GM21786 (cell line): Measurements from ENCODE around the gene PLEKHG5.

Experiments used
- ATAC-seq: cut with Tn5 transposase; IDR thresholded peaks from one replicate; pipeline ENCODE4 v1.9.1; 2021; ENCODE audit not compliant: unreplicated experiment

The PLEKHG5 gene

DNA sequence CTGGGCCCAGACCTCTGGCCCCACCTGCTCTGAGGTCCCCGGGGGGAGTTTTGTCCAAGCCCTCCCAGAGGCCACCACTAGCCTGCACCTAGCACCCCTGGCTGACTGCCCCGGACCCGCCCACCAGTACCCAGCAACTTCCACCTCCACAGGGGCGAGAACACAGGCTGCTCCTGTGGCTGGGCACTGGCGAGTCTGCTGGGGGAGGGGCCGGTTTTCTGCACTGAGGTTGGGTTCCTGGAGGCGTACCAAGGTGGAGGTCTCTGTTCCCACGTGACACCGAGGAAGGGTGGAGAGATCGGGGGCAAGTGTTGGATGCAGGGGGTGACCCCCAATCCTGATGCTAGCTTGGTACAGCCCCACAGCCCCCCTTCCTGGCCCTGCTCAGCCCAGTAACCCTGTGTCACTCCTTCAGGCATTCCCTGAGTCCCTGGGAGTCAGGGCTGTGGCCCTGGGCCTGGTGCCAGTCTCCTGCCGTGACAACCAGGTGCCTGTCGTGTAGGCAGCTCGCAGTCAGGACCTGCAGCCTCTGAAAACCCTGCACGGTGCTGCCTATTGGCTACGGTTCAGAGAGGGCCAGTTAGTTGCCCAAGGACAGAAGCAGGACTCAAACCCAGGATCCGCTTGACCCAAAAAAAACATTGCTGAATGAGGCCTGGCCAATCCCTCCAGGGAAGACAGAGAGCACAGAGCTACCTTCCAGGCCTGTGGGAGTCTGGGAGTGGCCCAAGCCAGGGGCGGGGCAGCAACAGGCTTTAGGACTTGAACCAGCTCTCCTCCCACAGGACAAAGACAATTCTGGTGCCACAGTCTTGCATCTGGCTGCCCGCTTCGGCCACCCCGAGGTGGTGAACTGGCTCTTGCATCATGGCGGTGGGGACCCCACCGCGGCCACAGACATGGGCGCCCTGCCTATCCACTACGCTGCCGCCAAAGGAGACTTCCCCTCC is 63.8 kb downstream of the PLEKHG5 start:
- no peak for ATAC-seq

DNA sequence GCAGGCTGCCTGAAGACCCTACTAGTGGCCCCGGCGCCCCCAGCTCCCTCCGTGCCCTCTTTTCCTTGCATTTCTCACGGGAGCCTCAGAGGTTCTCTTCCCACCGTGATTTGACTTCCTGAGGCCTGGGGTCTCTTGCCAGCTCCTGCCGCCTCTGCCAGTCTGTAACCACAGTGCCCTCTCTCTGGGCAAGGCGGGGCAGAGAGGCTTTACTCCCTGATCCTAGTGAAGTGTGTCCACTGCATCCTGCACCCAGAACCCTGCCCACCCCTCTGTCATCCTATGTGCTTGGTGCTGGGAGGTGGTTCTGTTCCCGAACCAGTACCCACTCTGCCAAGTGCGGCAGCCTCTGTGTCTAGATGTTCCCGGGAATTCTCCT is 64.5 kb downstream of the PLEKHG5 start:
- ATAC-seq: no peak

DNA sequence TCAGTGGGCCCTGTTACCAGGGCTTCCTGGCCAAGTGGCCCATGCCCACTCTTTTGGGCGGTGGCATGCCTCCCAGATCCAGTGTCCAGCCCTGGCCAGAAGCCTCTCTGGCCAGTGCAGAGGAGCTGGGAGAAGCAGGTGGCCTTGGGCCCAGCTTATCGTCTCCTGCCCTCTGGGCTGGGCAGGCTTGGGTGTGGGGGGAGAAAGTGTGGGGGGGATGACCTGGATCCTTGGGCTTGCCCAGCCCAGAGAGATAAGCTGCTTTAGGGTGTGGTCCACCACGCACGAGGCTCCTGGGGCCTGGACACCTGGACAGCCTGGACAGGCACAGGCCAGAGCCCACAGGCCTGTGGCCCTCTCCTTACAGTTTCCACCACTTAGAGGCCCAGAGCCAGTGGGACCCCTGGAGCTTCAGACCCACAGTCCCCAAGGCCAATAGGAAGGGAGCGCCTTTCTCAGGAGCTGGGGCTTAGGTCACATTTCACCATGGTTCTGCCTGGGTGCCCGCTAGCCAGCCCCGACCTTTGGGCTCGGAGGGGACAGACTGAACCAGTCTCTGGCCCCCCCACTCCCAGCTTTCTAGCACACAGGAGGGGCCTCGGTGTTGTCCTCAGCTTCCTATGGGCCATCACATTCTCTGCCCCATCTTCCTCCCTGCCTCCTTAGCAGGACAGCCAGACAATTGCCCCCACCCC is 65.0 kb downstream of the PLEKHG5 start:
- no peak for ATAC-seq

DNA sequence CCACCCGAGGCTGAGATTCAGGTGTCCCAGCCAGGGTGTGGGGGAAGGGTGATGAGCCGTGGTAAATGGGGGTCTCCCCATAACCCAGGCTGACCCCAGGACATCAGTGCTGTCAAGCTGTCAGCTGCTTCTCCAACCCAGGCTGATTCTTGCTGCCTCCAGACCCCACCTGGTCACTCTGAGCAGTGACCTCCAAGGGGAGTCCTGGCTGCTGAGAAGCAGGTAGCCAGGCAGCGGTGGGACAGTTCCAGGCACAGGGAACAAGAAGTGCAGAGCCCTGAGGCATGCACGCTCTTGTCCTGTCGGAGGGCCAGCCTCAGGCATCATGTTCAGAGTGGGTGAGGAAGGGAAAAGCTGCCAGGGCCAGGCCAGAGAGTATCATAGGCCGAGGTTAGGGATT is 65.8 kb downstream of the PLEKHG5 start:
- no peak for ATAC-seq

DNA sequence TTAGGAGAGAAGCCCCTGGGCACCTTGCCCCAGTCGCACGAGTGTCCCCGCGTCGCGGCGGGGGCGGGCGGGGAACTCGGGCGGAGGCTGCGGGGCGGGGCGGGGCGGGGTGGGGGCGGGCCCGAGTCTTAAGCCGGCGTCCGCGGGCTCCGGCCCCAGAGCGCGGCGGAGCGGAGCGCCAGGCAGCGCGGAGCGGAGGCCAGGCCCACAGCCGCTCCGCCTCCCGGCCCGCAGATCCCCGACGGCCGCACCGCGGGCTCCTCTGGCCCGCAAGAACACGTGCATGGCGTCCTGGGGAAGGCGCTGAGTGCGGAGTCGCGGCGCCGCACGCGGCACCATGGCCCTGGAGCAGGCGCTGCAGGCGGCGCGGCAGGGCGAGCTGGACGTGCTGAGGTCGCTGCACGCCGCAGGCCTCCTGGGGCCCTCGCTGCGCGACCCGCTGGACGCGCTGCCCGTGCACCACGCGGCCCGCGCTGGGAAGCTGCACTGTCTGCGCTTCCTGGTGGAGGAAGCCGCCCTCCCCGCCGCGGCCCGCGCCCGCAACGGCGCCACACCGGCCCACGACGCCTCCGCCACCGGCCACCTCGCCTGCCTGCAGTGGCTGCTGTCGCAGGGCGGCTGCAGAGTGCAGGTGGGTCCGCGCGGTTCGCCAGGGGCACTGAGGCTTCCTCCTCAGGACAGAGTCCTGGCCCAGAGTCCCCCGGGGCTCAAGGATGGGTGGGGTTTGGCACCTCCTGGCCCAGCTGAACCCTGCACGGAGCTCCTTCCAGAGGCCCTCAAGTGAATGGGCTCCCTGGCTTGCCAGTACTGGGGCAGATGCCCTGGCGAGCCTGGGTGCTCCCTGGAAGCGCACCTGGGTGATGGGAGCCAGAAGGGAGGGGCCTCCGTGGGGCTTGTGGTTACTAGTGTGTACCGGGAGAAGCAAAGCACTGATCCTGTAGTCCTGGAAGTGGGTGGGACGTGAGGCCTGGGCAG is 66.6 kb downstream of the PLEKHG5 start, which contains the start of gene ESPN:
ESPN (plus strand) TSS at position 158 of the 975 bp plus-strand sequence; CDS start at position 338, 180 bp downstream.
- ATAC-seq: no peak

DNA sequence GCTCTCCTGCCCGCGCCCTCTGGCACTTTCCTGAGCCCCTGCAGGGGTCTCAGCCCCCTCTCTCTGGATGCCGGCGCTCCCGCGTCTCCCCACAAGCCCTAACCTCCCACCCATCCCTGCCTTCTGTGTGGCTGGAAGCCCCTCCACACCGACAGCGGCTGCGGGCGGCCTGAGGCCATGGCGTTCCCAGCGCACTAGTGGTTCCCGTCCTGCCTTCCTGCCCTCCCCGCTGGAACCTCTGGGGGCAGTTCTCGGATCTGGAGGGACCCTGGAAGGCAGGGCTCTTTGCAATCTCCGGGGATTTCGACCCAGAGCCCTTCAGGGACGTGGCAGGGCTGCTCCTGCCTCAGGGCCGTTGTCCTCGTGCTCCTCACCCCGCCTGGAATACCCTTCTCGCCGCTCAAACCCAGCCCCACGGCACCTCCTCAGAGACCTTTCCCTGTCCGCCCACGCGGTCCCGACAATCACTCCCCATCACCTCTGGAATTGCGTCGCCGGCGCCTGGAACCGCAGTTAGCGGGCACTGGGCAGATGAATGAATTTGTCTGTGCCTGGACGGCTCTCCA is 67.4 kb downstream of the PLEKHG5 start:
- ATAC-seq: no peak

DNA sequence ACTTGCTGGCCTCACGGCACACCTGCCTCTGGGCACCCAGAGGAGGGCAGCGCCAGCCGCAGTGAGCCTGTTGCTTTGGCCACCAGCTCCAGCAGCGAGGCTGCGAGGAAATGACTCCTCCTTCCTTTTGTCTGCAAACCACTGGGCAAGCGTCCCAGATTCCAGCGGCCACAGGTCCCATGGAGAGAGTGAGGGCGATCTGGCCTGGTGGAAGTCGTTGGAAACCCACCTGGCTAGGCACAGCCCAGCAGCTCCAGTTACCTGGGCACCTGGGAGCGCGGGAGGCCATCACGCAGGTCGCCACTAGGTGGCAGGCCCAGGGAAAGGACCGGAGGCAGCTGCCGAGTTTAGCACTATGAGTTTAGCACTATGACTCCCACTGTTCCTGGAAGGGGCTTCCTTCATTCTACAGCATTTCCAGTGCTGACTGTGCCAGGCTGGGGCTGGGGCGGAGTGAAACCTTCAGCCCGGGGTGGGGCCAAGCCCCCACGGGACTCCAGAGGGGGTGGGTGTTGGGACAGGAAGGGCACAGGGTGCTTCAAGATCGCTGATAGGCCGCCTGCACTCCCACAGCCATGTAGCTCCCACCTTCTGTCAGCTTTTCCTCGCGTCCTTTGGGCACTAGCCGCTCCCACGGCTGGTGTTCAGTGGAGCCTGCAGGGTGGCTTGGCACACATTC is 68.0 kb downstream of the PLEKHG5 start:
- ATAC-seq: no peak

DNA sequence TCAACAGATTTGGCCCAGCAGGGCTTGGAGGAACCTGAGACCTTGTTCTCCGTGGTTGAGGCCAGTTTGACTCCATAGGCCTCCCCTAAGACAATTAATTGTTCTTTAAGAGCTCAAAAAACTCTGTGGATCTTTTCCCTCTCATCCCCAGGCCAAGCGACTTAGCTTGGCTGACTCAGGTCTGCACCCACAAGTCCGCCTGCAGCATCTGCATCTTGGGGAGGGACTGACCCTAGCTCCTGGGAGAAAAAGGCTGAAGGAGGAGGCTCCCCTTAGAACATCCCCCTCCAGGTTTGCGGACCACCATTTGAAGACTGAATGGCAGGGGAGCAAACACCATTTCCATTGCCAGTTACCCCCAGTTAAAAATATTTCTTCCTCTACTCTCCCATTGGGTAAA is 70.2 kb downstream of the PLEKHG5 start:
- no peak for ATAC-seq

DNA sequence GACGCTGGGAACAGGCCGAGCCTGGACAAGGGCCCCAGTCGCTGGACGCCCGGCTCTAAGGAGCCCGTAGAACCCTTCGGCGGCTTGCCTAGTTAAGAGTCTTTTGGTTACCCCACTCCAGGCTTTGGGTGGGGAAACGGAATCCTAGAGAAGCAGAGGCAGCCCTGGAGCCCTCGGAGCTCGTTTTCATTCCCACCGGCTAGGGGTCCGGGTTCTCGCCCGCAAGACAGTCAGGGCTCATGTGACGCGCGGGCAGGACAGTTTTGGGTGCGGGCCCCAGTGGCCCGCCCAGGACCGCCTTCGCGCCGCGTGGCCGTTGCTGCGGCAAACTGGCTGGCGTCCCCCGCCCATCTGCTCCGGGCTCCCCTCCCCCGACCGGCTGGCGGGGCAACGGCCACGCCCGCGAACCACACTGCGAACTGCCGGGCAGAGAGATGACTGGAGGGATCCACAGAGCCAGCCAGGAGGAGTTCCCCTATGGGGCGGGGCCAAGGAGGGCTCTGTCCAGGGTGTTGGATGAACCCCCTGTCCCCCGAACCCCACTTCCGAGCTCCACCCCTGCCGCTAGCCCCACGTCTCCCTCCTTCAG is 70.9 kb downstream of the PLEKHG5 start:
- ATAC-seq: no peak

DNA sequence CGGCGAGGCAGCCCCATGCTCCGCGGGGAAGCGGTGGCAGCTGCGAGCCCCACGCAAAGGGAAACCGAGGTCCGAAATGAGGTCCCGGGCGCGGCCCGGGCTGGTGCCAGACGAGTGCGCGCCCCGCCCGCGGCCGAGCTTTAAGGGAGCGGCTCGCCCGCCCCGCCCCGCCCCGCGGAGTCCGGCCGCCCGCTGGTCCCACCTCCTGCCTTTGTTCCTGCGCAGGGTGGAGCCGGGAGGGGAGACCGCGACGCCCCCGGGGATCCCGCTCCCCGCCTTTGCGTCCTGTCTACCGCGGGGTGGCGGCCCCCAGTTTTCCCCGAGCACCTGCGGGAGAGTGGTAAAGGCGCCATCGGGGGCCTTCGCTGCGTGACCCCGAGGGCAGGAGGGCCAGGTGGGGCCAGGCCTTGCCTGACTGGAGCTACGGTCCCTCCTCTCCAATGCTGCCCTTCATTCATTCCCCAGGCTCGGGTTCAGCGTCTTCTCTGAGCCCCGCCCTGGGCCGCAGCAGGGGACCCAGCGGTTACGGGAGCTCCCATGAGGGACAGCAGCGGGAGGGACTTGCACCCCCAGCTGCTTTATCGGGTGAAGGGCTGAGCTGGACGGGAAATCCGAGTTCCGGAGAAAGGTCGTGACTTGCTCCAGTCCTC is 71.5 kb downstream of the PLEKHG5 start, which contains the start of gene HES2:
HES2 (minus strand) TSS at position 116 of the 650 bp plus-strand sequence; CDS start at position 17, 99 bp downstream.
- no peak for ATAC-seq

DNA sequence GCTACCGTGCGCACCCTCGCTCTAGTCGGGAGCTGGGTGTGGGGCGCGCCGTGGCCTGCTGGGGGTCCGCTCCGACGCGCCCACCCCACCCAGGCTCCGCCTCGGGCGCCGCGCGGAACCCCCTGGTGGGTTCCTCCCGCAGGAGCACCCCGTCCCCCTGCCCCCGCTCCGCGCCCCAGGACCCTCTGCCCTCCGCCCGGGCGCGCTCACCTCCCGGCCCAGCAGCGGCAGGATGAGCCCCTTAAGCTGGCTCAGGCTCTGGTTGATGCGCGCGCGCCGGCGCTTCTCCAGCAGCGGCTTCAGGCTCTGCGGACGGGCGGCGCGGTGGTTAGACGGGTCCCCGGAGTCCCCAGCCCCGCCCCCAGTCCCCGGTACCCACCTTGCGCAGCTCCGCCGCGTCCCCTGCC is 72.1 kb downstream of the PLEKHG5 start:
- ATAC-seq: no peak

DNA sequence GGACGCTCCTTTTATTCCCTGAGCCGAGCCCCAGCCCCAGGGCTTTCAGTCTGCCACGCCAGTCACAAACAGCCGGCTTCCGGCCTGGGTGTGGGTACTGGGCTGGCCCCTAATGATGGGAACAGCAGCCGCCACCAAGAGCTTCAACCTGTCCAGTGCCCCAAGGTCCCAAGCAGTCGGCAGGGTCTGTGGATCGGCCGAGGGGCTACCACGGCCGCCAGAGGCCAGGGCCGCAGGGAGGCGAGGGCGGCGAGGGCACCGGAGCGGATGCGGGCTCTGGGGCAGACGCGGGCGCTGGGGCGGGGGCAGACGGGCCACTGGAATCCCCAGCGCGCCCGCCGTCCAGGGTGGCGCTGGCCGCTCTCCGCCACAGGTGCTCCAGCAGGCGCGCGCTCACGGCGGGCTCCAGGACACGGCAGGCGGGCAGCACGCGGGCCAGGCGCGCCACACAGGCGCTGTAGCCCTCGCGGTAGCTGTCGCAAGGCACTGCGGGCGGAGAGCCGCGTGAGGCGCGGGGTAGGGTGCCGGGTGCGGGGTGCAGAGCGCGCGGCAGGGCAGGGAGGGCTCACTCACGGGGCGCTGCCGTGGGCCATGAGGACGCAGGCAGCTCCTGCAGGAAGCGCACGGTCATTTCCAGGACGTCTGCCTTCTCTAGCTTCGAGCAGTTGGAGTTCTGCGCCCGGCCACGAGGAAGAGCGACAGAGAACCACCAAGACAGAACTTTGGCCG is 72.6 kb downstream of the PLEKHG5 start:
- ATAC-seq: no peak

DNA sequence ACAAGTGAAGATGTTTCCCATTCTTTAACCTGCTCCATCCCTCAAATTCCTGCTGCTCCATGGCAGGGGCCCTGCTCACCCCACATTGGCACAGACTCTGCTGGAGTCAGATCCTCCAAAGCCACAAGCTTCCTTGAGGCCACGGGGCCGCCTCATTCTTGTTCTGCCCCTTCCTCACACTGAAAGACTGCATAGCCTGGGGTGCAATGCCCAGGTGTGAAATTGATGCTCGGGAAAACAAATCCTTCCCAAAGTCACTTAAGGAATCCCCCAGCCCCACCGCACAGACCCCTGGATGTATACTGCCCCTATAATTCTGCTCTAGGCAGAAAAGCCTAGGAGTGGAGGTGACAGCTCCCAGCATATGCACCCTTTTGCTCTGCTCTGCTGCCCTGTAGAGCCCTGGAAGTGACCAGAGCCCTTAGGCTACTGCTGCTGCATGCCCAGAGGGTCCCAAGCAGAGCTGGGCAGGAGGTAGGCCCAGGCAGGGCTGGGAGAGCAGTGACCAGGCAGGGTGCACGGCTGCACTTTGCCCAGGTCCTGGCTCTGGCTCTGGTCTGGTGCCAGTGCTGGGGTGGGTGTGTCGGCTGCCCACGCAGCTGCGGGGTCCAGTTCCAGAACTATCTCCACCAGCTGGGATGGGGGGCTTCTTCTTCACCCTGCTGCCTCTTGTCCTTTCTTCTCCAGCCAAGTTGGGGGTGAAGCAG is 73.4 kb downstream of the PLEKHG5 start:
- no peak for ATAC-seq
